ENCODE results near the gene SLC48A1. TPM values are rescaled to one million over a fixed set of nuclear protein-coding genes. Genes with fewer than 3 reads are reported as not detected.

The SLC48A1 gene
- polyA plus RNA-seq, 1 of the 3 experiments (the other 2 are of a cell fraction): 7.3 TPM

- DNase-seq: no peak
- peak overlapping the region; percentile 98; the same call in 1 of the 2 replicates for H3K9ac ChIP-seq
- TF ChIP-seq FOXJ3 (CRISPR knock-in tag; IDR thresholded peaks at IDR 0.05) (no peak), RCOR1 (IDR thresholded peaks at IDR 0.05; ENCODE audit: low read length) (no peak), SIN3A (IDR thresholded peaks at IDR 0.05; ENCODE audit: borderline replicate concordance, low read depth, low read length) (no peak), GABPA (IDR thresholded peaks at IDR 0.05; ENCODE audit: low read depth) (no peak), YY1 (IDR thresholded peaks at IDR 0.05; ENCODE audit: low read depth) (no peak), MXI1 (IDR thresholded peaks at IDR 0.05; ENCODE audit: low read depth, low read length) (no peak), FOSL2 (IDR thresholded peaks at IDR 0.05; ENCODE audit: borderline replicate concordance, low read depth) (no peak), FOXM1 (IDR thresholded peaks at IDR 0.05; ENCODE audit: low read depth) (no peak), RAD21 (IDR thresholded peaks at IDR 0.05; ENCODE audit: low read length) (no peak), JUND (IDR thresholded peaks at IDR 0.05) (no peak), SMC3 (IDR thresholded peaks at IDR 0.05; ENCODE audit: low read depth, low read length) (no peak), POLR2AphosphoS5 (IDR thresholded peaks at IDR 0.05; ENCODE audit: low read depth, low read length) (no peak), TEAD4 (IDR thresholded peaks at IDR 0.05; ENCODE audit: borderline replicate concordance, insufficient read depth) (no peak), TAF1 (IDR thresholded peaks at IDR 0.05; ENCODE audit: borderline replicate concordance, low read depth, low read length) (no peak), RXRA (IDR thresholded peaks at IDR 0.05; ENCODE audit: borderline replicate concordance, low read depth) (no peak), REST (IDR thresholded peaks at IDR 0.05; ENCODE audit: low read depth, low read length) (no peak)
These were observed 45.0 kb downstream of the SLC48A1 start for GRCh38 chr12:47818007-47818376.

More at GRCh38 chr12:47818007-47818376, 45.0 kb downstream of the SLC48A1 start:
- CTCF ChIA-PET: interaction anchor here (1.0 to 7.3 kb wide), 18 partner anchors 8 to 169 kb away, joined by 3 to 59 read pairs (median 6); partner anchors contain the start of gene RAPGEF3
- peaks cover 79% of the 10 kb centered on the region for H3K79me2 ChIP-seq (ENCODE audit: insufficient read depth)
- H2AFZ ChIP-seq (ENCODE audit: low read depth): no peak overlapping the region
- peaks cover 3 to 6% of the 10 kb centered on the region in 2 experiments for H3K36me3 ChIP-seq (replicated peaks in 1 of 2; ENCODE audit: control insufficient read depth in 1 of 2, insufficient read depth in 2 of 2, low read length in 1 of 2)
- peaks cover 44 to 52% of the 10 kb centered on the region in 2 experiments for H3K4me1 ChIP-seq (ENCODE audit: control insufficient read depth in 1 of 2, insufficient read depth in 2 of 2, low read depth in 1 of 2, low read length in 1 of 2)
- no peaks in the 10 kb centered on the region for H3K9me3 ChIP-seq
- no peaks in the 10 kb centered on the region for H3K9me2 ChIP-seq
- H3K27me3 ChIP-seq (ENCODE audit: insufficient read depth): no peaks in the 10 kb centered on the region
- H3K4me3 ChIP-seq (ENCODE audit: low read depth in 2 of 2, low read length in 1 of 2): peak overlapping the region; percentile 63 to 83; a peak in 3 of 4 replicates
- peak overlapping the region; percentile 90 to 92; a peak in 3 of 4 replicates for H3K27ac ChIP-seq (ENCODE audit: low read depth in 2 of 2, low read length in 1 of 2)
- peaks cover 56% of the 10 kb centered on the region for H4K20me1 ChIP-seq (ENCODE audit: insufficient read depth)
- WGBS (ENCODE audit: low lambda C conversion rate): 80% methylated on average over 3 of the region's 3 CpGs
- peaks cover 13% of the 10 kb centered on the region for H3F3A ChIP-seq (replicated peaks; ENCODE audit: insufficient read depth)
- POLR2A ChIA-PET: interaction anchor here (1.1 to 1.8 kb wide), 2 partner anchors 10 to 12 kb away, joined by 3 to 7 read pairs; no protein-coding TSS in a partner anchor
- H3K4me2 ChIP-seq: peak overlapping the region; percentile 97

Data from SK-N-SH (cell line).